Measurements from ENCODE around the gene MCIDAS.

DNA sequence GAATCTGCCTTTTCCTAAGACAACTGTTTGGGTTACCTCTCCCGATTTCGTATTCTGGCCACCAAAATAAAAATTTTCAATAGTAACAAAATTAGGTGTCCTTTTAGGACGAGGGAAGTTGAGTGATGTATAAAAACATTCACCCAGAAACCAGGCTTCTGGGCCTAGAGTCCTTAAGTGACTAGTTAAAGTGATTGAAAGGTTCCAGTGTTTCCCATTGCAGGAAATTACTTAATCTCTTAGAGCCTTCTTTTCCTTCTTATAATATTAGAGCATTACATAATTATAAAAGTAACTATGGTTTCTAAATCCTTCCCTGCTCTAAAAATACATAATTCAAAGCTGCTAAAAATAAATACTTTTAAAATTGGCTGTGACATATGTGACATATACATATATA is 7.3 kb downstream of the MCIDAS start:
- TF ChIP-seq EZH2 (IDR thresholded peaks at IDR 0.05; ENCODE audit: low read length) = no peak
- TF ChIP-seq, protein P1, sequence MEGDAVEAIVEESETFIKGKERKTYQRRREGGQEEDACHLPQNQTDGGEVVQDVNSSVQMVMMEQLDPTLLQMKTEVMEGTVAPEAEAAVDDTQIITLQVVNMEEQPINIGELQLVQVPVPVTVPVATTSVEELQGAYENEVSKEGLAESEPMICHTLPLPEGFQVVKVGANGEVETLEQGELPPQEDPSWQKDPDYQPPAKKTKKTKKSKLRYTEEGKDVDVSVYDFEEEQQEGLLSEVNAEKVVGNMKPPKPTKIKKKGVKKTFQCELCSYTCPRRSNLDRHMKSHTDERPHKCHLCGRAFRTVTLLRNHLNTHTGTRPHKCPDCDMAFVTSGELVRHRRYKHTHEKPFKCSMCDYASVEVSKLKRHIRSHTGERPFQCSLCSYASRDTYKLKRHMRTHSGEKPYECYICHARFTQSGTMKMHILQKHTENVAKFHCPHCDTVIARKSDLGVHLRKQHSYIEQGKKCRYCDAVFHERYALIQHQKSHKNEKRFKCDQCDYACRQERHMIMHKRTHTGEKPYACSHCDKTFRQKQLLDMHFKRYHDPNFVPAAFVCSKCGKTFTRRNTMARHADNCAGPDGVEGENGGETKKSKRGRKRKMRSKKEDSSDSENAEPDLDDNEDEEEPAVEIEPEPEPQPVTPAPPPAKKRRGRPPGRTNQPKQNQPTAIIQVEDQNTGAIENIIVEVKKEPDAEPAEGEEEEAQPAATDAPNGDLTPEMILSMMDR (optimal IDR thresholded peaks at IDR 0.05 in 1 of 3, IDR thresholded peaks at IDR 0.05 in 1 of 3, conservative IDR thresholded peaks at IDR 0.05 in 1 of 3; ENCODE audit: extremely low read depth in 1 of 3, insufficient read depth in 2 of 3, low read length in 3 of 3) = no peak

All from keratinocyte (primary cell).